ENCODE measurements around the gene STAC. TPM values are rescaled to one million over a fixed set of nuclear protein-coding genes. Genes with fewer than 3 reads are reported as not detected.

Gene STAC
- total and polyA plus RNA-seq, 9 of the 15 experiments (the other 6 are each of a cell fraction or from before 2014, with no cell fraction given): 0.11 TPM; not detected in 8

DNA sequence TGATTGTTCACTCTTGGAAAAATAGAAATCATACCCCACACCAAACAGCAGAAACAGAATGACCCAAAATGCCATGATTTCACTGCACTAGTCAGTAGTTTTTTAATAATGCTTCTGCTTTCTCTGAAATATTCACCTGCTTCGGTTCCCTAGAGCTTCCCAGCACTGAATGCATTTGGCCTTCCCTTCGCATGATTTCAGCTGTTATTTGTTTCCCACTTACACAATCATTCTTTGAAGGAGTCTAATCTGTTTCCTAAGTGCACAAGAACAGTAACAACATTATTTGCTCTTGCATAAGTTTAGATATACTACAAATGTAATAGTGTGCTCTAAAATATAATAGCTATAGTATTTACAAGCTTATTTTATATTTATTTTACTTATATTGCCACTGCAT is 178.7 kb downstream of the STAC start (continued):
- TF ChIP-seq, protein P1, sequence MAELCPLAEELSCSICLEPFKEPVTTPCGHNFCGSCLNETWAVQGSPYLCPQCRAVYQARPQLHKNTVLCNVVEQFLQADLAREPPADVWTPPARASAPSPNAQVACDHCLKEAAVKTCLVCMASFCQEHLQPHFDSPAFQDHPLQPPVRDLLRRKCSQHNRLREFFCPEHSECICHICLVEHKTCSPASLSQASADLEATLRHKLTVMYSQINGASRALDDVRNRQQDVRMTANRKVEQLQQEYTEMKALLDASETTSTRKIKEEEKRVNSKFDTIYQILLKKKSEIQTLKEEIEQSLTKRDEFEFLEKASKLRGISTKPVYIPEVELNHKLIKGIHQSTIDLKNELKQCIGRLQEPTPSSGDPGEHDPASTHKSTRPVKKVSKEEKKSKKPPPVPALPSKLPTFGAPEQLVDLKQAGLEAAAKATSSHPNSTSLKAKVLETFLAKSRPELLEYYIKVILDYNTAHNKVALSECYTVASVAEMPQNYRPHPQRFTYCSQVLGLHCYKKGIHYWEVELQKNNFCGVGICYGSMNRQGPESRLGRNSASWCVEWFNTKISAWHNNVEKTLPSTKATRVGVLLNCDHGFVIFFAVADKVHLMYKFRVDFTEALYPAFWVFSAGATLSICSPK (IDR thresholded peaks at IDR 0.05; ENCODE audit: borderline replicate concordance): no peak
- TF ChIP-seq, protein P2, sequence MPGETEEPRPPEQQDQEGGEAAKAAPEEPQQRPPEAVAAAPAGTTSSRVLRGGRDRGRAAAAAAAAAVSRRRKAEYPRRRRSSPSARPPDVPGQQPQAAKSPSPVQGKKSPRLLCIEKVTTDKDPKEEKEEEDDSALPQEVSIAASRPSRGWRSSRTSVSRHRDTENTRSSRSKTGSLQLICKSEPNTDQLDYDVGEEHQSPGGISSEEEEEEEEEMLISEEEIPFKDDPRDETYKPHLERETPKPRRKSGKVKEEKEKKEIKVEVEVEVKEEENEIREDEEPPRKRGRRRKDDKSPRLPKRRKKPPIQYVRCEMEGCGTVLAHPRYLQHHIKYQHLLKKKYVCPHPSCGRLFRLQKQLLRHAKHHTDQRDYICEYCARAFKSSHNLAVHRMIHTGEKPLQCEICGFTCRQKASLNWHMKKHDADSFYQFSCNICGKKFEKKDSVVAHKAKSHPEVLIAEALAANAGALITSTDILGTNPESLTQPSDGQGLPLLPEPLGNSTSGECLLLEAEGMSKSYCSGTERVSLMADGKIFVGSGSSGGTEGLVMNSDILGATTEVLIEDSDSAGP (CRISPR knock-in tag; IDR thresholded peaks at IDR 0.05): no peak
- TF ChIP-seq CBX2 (IDR thresholded peaks at IDR 0.05; ENCODE audit: insufficient read depth, low read length, poor library complexity, severe bottlenecking) (no peak), ZNF717 (CRISPR knock-in tag; IDR thresholded peaks at IDR 0.05) (no peak), EP300 (IDR thresholded peaks at IDR 0.05; ENCODE audit: low read length) (no peak), ZNF41 (CRISPR knock-in tag; conservative IDR thresholded peaks at IDR 0.05) (no peak)
- TF ChIP-seq, protein P3, sequence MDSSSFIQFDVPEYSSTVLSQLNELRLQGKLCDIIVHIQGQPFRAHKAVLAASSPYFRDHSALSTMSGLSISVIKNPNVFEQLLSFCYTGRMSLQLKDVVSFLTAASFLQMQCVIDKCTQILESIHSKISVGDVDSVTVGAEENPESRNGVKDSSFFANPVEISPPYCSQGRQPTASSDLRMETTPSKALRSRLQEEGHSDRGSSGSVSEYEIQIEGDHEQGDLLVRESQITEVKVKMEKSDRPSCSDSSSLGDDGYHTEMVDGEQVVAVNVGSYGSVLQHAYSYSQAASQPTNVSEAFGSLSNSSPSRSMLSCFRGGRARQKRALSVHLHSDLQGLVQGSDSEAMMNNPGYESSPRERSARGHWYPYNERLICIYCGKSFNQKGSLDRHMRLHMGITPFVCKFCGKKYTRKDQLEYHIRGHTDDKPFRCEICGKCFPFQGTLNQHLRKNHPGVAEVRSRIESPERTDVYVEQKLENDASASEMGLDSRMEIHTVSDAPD (CRISPR knock-in tag; IDR thresholded peaks at IDR 0.05): no peak
- TF ChIP-seq, protein P4, sequence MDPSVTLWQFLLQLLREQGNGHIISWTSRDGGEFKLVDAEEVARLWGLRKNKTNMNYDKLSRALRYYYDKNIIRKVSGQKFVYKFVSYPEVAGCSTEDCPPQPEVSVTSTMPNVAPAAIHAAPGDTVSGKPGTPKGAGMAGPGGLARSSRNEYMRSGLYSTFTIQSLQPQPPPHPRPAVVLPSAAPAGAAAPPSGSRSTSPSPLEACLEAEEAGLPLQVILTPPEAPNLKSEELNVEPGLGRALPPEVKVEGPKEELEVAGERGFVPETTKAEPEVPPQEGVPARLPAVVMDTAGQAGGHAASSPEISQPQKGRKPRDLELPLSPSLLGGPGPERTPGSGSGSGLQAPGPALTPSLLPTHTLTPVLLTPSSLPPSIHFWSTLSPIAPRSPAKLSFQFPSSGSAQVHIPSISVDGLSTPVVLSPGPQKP (CRISPR knock-in tag; IDR thresholded peaks at IDR 0.05): no peak

All from K562 (cell line).